NCI-H2081 (cell line): ENCODE results near the gene OSCP1.

Source experiments
- DNase-seq, 2 experiments: peaks; one replicate each; lab custom pipeline; 2025; lab: John Stamatoyannopoulos, UW

Gene OSCP1

DNA sequence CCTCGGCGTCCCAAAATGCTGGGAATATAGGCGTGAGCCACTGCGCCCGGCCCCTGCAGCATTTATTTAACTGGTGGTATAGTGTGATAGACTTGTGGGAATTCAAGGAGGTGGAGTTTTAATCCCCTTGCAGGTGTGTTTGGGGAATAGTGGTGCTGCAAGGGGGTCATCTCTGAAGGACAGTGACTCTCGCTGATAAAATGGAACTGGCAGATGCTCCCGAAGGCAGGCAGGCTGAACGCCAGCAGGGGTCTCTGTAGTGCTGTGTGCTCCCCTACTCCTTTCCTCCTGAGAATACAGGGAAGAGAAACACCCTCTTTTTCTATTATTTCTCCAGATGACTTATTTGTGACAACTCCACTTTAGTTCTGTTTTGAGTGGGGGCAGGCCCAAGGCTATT lies 4.0 kb downstream of the OSCP1 start:
- no peak for DNase-seq

DNA sequence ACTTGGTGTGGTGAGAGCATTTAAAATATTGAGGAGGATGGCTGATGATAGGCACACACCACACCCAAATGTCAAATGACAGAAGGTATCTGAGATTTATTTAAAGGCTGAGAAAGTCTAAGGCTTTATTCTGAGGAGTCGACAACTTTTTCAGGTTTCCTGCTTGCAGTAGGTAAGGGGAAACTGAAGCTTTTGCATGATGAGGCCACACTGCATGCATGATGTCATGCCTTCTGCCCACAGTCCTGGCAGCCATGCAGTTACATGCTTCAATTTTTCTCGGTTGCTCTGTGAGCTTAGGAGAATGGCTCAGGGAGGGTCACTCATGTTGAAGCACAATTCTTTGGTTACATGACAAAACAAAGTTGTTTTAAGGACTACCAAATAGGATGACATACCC lies 7.0 kb downstream of the OSCP1 start:
- no peak for DNase-seq

DNA sequence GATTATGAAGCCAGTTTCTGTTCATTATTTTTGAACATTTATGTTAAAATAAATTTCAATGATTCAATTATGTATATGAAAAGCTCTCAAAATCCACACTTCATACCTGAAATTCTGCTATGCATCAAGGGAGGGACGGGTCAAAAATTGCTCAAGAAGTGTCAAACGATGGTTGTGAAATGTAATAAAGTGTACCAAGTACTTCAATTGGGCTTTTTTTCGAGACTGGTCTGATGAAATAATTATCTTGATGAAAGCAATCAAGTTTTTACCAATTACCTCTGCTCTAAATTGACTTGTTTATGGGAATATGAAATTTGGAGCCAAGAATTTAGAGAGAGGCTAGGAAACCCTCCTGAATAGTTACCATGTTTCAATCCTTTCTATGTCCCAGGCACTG lies 7.9 kb downstream of the OSCP1 start:
- DNase-seq: no peak

DNA sequence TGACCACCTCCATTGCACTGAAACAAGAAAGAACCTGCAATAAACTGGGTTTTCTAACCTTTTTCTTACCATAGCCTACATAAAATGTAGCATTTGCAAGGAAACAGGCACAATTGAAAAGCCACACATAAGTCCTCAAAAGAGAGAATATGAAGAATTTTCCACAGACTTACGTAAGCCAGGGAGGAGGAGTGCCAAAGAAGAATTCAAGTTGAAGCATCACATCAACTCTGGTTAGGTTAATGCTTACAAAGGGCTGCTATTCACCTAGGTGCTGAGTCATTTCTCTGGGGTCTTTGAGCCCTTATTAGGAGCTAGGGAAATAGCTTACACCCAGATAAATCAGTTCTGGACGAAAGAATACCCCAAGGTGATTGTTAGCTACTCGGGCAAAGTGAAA lies 9.6 kb downstream of the OSCP1 start:
- no peak for DNase-seq

DNA sequence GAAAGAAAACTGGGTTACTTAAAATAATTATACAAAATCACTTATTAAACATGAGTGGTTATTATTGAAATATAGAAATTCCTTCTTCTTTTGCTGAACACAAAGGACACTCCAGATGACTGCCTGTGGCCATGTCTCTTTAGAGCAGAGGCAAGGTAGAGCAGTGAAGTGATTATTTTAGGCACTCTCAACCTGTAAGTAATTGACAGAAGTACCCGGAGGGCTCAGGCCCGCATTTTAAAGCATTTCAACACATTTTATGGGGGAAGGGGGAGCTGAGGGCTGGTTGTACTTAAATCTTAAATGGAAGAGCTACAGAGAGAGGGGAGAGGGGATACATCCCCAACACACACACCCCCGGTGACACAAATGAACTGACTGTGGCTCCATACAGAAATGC lies 10.2 kb downstream of the OSCP1 start:
- no peak for DNase-seq

DNA sequence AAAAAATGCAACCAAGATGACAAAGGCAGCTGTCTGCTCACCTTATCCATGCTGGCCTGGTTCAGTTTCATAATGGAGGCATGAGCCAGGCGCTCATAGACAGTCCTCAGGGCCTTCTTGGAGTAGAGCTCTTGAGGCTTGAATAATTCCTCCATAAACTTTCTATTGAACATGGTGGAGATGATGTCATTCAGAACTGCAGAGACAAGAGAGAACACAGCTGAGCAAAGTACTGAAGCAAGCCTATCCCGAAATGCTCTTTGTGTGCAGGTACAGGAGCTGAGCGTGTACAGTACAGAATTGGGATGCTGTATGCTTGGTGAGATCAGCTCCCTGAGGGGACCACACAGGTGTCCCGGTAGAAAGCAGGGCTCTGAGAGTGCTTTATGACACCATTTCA lies 11.5 kb downstream of the OSCP1 start:
- no peak for DNase-seq

DNA sequence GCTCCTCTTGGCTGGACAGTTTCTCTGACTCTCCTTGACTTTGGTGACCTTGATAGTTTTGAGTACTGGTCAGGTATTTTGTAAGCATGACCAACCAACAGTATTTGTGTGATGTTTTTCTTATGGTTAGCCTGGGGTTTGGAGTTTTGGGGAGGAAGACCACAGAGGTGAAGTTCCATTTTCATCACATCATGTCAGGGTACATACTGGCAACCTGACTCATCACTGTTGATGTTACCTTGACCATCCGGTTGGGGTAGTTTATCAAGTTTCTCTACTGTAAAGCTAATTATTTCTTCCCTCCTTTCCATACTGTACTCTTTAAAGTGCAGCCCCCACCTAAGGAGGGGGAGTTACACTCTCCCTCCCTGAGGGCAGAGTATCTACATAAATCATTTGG lies 13.4 kb downstream of the OSCP1 start:
- DNase-seq: no peak

DNA sequence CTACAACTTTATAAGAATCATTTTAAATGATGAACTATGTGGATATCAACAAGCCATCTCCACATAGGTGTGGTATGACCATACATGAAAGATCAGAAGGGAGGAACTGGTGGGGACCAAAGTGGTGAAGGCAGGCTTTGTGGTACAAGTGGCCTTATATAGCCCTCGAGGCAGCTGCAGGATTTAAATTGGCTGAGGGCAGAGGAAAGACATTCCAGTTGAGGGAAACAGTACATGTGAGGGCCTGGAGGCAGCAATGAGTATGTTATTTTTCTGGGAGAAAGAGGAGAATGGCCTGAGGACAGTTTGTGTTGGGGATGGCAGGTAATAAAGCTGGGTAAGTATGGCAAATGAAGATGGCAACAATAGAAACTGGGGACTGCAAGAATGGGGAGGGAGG lies 17.1 kb downstream of the OSCP1 start:
- DNase-seq: no peak

DNA sequence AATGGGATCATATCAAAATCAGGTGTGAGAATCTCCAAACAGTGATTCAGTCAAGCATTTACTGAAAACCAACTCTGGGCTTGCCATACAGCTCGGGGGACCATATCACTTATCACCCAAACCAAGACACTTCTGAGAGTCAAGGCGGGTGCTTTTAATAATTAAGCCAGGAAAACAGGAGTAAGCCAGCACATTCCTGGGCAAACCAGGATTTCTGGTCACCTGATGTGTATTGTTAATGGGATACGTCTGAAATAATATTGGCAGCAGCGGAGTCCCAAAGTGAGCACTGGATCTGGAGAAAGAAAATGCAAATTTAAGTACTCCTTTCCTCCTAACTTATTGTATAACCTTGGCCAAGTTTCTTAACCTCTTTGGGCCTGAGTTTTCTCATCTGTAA lies 17.6 kb downstream of the OSCP1 start:
- DNase-seq: no peak

DNA sequence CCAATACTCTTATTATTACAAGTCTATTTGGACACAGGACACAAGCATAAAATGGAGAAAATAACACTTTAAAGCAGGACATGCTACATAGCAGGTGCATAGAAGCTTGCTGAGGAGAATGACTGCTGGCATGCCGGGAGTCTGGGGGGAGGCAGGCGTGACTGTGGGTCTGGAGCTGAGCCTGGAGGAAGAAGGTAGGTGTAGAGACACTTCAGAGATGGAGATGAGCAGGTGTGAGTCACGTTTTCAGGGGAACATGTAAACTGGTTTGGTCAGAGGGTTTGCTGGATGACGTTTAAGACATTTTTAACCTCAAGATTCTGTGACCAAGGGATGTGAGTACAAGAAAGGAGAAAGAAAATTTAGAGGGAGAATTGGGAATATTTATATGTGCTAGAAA lies 24.5 kb downstream of the OSCP1 start:
- DNase-seq: no peak

DNA sequence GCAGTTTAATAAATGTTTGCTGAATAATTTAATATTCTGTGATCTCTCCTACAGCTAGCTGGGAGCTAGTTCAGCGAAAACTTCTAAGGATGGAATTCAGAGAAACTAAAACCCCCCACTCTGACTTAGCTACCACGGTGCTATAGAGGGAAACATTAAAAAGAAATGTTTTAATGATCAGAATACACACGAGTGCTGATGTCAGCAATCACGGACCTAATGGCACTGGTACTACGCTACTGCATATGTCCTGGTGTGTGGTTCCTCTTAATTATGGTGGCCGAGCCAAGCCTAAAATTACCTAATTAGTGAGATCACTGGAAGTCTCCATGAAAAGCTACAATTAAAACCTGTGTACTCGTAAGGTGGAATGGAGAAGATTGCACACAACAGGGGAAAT lies 28.6 kb downstream of the OSCP1 start:
- no peak for DNase-seq

DNA sequence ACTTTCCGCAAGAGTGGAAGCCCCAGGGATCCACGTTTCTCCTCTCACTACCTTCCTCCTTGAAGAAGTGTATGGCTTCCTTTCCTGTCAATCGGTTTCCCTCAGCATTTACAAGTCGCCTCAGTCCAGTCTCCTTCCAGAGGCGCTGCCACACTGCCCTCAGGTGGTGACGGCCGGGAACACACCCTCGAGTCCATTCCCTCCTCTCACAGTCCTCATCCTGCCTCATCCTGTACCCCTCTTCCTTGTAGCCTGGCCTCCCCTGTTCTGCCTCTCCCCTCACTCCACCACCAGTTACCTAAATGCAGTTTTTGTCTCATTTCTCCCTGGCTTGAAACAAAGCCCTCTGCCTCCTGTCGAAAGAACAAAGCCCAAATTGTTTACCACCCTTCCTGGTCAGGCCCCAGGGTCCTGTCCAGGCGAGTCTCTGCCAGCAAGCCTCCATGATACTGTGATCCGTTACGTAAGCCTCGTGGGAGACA lies 29.4 kb downstream of the OSCP1 start:
- peak; percentile 85 to 93 for DNase-seq

DNA sequence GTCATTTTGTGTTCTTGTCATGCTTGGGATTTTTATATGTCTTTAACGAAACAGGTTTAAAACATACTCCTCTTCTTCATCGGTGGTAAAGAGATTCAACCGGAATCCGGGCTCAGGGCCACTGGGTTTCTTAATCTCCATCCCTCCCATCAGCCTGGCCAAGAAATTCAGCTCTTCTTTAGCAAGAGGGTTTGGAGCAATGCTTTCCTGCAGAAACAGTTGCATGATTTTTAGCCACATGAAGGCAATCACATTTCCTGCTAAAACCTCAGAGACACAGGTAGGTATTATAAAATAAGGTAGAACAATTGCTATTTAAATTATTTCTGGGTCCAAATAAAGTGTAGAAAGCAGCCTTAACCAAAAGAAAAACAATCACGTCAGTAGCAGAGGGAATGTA lies 29.8 kb downstream of the OSCP1 start:
- DNase-seq: no peak

DNA sequence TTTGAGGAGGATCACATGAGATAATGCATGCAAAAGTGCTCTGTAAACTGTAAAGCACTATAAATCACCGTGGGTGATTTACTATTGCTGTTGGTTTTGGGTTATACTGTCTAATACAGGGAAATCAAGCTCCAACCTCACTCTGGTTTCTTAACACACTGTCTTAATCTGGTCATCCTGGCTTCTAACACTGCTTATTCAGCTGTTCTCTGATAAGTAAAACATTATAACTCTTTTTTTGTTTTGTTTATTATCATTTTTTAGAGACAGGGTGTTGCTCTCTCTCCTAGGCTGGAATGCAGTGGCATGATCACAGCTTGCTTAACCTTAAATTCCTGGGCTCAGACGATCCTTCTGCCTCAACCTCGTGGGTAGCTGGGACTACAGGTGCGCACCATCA lies 30.7 kb downstream of the OSCP1 start:
- no peak for DNase-seq

DNA sequence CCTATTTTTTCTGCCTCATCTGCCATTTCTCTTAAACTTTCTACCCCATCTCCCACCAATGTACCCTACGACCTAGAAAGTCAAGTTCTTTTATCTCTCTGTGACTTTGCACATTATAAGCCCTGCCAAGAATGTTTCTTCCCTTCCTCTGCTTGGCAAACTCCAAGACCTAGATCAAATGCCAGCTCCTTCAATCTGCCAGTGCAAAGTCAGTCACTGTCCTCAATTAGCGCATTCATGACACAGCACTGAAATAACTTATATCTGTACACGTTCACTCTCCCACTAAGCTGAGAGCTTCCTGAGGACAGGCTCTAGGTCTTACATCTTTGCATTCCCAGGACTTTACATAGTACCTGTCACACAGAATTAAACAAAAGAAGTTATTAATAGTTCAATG lies 31.1 kb downstream of the OSCP1 start:
- no peak for DNase-seq

DNA sequence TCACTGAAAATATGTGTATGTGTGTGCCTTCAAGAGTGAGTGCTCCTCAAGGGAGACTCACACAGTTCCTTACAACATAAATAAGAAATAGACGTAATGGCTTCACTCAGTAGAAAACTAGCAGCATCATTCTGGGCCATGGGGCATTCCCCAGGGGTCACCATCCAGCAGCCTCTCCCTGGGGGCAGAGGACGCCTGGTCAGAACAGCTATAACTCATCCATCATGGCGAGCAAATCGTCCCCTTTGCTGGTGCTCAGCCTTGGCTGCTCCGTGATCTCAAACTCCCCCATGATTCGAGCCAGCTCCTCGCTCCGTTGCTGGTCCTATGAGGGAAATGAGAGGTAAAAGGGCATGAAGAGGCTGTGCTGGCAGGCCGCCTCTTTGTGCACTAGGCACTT lies 32.3 kb downstream of the OSCP1 start:
- no peak for DNase-seq

DNA sequence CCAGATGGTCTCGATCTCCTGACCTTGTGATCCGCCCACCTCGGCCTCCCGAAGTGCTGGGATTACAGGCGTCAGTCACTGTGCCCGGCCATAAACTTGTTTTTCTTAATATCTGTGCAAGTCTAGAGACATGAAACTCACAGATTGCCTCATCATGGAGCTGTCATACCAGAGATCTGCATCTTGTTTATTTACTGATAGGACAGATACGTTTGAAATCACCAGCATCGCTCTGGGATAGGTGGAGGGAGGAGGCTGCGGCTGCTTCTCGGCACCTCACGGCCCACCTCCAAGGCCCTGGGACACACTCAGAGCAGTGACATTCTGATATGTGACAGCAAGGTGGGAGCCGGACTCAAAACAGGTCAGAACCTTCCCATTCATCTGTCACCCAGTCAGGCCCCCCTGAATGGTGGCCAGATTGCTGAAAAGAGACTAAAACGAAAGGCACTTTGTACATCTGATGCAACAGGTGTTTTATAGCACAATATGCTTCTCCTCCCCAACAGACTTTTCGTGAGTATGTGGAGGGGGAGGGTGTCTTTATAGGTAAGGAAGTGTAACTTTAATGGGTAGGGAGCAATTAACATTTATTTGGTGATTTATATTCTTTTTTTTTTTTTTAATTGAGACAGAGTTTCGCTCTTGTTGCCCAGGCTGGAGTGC lies 34.5 kb downstream of the OSCP1 start:
- DNase-seq: no peak

DNA sequence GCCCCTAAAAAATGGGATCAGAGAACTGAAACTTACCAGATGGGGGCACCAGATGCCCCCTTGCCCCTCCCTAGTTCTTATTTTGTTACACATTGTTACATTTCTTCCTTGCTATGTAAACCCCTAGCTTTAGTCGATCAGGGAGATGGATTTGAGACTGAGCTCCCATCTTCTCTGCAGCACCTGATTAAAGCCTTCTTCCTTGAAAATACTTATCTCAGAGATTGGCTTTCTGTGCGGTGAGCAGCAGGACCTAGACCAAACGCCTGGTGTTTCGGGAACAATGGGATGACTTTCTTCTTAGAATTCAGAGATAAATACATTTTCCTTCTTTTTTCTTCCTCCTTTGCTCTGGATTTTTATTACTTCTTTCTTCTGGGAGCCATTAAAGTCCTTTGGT lies 35.9 kb downstream of the OSCP1 start:
- no peak for DNase-seq

DNA sequence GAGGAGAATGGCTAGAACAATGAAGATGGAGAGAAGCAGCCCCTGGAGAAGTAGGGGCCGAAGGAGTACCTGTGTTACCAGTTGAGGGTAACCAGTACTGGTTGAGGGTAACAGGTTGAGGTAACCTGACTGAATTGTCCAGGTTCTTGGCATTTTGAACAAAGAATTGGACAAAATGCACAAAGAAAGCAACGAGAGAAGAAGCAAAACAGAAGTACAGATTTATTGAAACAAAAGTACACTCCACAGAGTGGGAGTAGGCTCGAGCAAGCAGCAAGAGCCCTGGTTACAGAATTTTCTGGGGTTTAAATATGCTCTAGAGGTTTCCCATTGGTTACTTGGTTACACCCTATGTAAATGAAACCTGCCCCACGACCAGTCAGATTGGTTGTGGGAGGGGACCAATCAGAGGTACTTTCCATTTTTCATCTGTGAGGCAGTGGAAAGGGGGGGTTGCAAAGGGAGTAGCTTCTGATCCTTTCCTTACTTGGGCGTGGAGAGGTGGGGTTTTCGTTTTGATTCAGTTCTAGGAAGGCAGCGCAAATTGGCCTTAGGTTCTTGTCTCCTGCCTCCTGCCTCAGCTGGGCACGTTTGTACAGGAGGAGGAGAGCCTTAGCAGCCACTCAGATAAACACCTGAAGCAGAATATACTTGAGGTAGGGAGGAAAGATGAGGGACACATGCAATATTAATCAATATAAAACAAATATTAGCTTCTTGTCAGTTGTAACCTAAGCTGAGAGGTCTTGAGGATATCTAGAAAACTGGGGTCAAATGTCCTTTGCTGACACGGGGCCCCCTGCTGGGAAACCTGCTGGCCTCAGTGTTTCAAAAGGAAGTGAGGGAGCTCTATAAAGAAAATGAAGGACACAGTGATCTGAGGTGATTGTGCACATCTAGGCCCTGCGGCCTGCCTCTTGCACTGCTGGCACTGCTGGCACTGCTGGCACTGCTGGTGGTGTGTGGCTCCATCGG lies 38.3 kb downstream of the OSCP1 start:
- peak in 1 of 2 experiments; percentile 49 for DNase-seq

DNA sequence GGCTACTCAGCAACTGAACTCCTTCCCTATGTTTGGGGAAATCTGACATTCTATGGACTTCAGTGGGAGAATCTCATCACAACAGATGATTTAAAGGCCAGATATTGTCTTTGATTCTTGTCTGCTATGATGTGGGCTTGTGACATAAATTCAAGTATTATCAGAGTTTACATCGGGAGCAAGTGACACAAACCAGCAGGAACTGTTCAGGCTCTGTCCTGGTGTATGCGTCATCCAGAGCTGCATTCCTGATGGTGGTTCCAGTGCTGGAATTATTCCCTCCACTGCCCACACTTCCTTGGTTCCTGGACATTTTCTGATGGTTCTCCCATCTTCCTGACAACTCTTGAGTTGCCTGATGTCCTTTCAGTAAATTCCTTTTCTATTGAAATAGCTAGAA lies 41.8 kb downstream of the OSCP1 start:
- DNase-seq: no peak

DNA sequence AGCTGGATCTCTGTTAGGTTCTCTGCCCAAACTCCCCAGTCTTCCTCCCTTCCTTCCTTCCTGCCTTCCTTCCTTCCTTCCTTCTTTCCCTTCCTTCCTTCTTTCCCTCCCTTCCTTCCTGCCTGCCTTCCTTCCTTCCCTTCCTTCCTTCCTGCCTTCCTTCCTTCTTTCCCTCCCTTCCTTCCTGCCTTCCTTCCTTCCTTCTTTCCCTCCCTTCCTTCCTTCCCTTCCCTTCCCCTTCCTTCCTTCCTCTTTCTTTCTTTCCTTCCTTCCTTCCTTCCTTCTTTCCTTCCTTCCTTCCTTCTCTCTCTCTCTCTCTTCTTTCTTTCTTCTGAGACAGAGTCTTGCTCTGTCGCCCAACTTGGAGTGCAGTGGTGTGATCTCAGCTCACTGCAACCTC lies 43.8 kb downstream of the OSCP1 start:
- no peak for DNase-seq

DNA sequence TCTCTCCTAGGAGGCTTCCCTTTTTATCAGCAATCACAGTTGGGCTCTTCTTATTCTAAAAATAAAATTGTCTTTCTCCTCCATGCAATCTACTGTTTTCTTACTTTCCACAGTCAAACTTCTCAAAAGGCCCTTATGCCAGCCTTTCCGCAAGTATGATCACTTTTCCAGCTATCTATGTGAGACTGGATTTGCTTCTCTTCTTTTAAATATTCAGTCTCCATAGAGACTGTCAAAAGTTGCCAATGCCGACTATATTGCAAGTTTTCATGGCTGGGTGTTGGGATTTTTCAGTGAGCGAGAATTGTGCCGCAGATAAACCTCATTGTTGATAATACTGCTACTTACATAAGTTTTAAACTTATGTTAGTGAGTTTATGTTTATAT lies 47.8 kb downstream of the OSCP1 start:
- DNase-seq: no peak
